GM12878 (cell line): Measurements from ENCODE around the gene APOL4. TPM values are rescaled to one million over a fixed set of nuclear protein-coding genes. Genes with fewer than 3 reads are reported as not detected.

Experiments
- ATAC-seq: fragments of 200-7000 bp; cut with Tn5 transposase; 3 replicates; pipeline ENCODE4 v1.9.1; 2020; ENCODE audit warnings: mild to moderate bottlenecking, moderate library complexity
- BruUV-seq: library from RNA; stranded (reverse); fragments of 400-500 nt; replicated peaks from 2 replicates; lab custom pipeline; 2021; lab: Mats Ljungman, UMichigan
- CTCF ChIA-PET: fragments of 300-600 bp; sonication (Branson Sonifier 250); formaldehyde crosslinking; extraction: SDS; loops from one replicate; lab custom pipeline; 2021; ENCODE audit warnings: inconsistent platforms; lab: Yijun Ruan, JAX
- POLR2A ChIA-PET: fragments of 350-600 bp; formaldehyde crosslinking; extraction: SDS; loops from one replicate; lab custom pipeline; 2021; ENCODE audit warnings: inconsistent platforms; lab: Charles Lee
- RAD21 ChIA-PET: fragments of 300-600 bp; sonication (Branson Sonifier 250); formaldehyde crosslinking; loops from one replicate; lab custom pipeline; 2023; ENCODE audit warnings: antibody characterized with exemption; ENCODE audit not compliant: unreplicated experiment; lab: Charles Lee
- SMC1A ChIA-PET: fragments of 300-600 bp; sonication (Branson Sonifier 250); formaldehyde crosslinking; loops from one replicate; lab custom pipeline; 2023; ENCODE audit not compliant: unreplicated experiment, uncharacterized antibody; lab: Charles Lee
- DNase-seq: peaks from one replicate; pipeline ENCODE4 v3.0.0-alpha.2; 2011; ENCODE audit warnings: low read depth, low spot score
- FAIRE-seq: peaks from 3 replicates; lab custom pipeline; 2011; peaks lifted over from hg19 to GRCh38; lab: Jason Lieb, UNC
- H2AFZ ChIP-seq: 2 replicates; pipeline ENCODE4 v1.6.0; 2011; ENCODE audit warnings: low read depth, low read length, control low read depth; ENCODE audit not compliant: control insufficient read depth
- H3K27ac ChIP-seq: 2 replicates; pipeline ENCODE4 v1.5.1; 2011; ENCODE audit warnings: control low read depth; ENCODE audit not compliant: control insufficient read depth, insufficient read depth
- H3K27me3 ChIP-seq, 2 experiments: replicated peaks in 1 of 2; 2 replicates each; pipeline versions ENCODE4 v1.6.0 to v1.6.1; 2011; ENCODE audit warnings: low read length in 1 of 2; ENCODE audit not compliant: control insufficient read depth in 2 of 2, insufficient read depth in 2 of 2
- H3K36me3 ChIP-seq, 2 experiments: 2 replicates each; pipeline ENCODE4 v1.5.1; 2011; ENCODE audit warnings: low read length in 1 of 2; ENCODE audit not compliant: control insufficient read depth in 2 of 2, insufficient read depth in 2 of 2
- H3K4me1 ChIP-seq: 2 replicates; pipeline ENCODE4 v1.6.1; 2011; ENCODE audit warnings: mild to moderate bottlenecking, low read length, moderate library complexity, mixed read lengths; ENCODE audit not compliant: control insufficient read depth, insufficient read depth
- H3K4me2 ChIP-seq: 2 replicates; pipeline ENCODE4 v1.6.0; 2011; ENCODE audit warnings: control low read depth; ENCODE audit not compliant: control insufficient read depth, insufficient read depth
- H3K4me3 ChIP-seq: fragments of 200-600 bp; sonication (generic); 2 replicates; pipeline ENCODE4 v1.5.1; 2016
- H3K79me2 ChIP-seq: 2 replicates; pipeline ENCODE4 v1.6.0; 2011; ENCODE audit warnings: low read length; ENCODE audit not compliant: control insufficient read depth, insufficient read depth
- H3K9ac ChIP-seq: 2 replicates; pipeline ENCODE4 v1.8.0; 2011; ENCODE audit warnings: low read length, control low read depth, mixed read lengths; ENCODE audit not compliant: control insufficient read depth, insufficient read depth
- H3K9me3 ChIP-seq: replicated peaks from 3 replicates; pipeline ENCODE4 v1.5.1; 2011; ENCODE audit warnings: mild to moderate bottlenecking, low read length; ENCODE audit not compliant: control insufficient read depth, insufficient read depth
- H4K20me1 ChIP-seq: 2 replicates; pipeline ENCODE4 v1.6.0; 2011; ENCODE audit not compliant: control insufficient read depth, insufficient read depth
- CEBPB ChIP-seq, 2 experiments: fragments of 150-350 bp in 1 of 2; IDR thresholded peaks; 2 replicates each; pipeline ENCODE4 v1.6.1; 2012 to 2014; ENCODE audit warnings: low read depth in 2 of 2, low read length in 2 of 2, borderline replicate concordance in 1 of 2, inconsistent platforms in 1 of 2
- FOXK2 ChIP-seq: fragments of 450-650 bp; IDR thresholded peaks from 2 replicates; pipeline ENCODE4 v1.6.1; 2017; ENCODE audit warnings: mild to moderate bottlenecking, moderate library complexity
- HCFC1 ChIP-seq: fragments of 150-350 bp; IDR thresholded peaks from 2 replicates; pipeline ENCODE4 v1.6.1; 2014; ENCODE audit warnings: low read length
- KDM1A ChIP-seq: fragments of 200-600 bp; sonication (generic); IDR thresholded peaks from 2 replicates; pipeline ENCODE4 v1.6.1; 2016; ENCODE audit warnings: borderline replicate concordance
- MEF2A ChIP-seq: IDR thresholded peaks from 2 replicates; pipeline ENCODE4 v1.6.1; 2011; ENCODE audit warnings: low read depth, mild to moderate bottlenecking, low read length, moderate library complexity; ENCODE audit not compliant: insufficient read depth
- MEF2B ChIP-seq: fragments of 450-650 bp; IDR thresholded peaks from 2 replicates; pipeline ENCODE4 v1.6.1; 2018; ENCODE audit warnings: mild to moderate bottlenecking, moderate library complexity; ENCODE audit not compliant: partially characterized antibody, poor library complexity, severe bottlenecking
- NFYA ChIP-seq: IDR thresholded peaks from 2 replicates; pipeline ENCODE4 v1.6.1; 2011; ENCODE audit warnings: low read depth, mild to moderate bottlenecking, low read length, improper control_type of control experiment, borderline replicate concordance
- PML ChIP-seq: IDR thresholded peaks from 2 replicates; pipeline ENCODE4 v1.6.1; 2012; ENCODE audit warnings: low read length, inconsistent platforms
- RCOR1 ChIP-seq: conservative IDR thresholded peaks from 2 replicates; pipeline ENCODE4 v1.6.1; 2012; ENCODE audit warnings: low read depth, low read length, improper control_type of control experiment
- STAT1 ChIP-seq: fragments of 450-650 bp; conservative IDR thresholded peaks from 2 replicates; pipeline ENCODE4 v1.6.1; 2014; ENCODE audit warnings: antibody characterized with exemption, mild to moderate bottlenecking
- TBL1XR1 ChIP-seq: IDR thresholded peaks from 2 replicates; pipeline ENCODE4 v1.6.1; 2012; ENCODE audit warnings: low read depth, low read length, improper control_type of control experiment
- ZNF274 ChIP-seq: IDR thresholded peaks from one replicate; pipeline ENCODE4 v1.8.0; 2011; ENCODE audit not compliant: insufficient read length, insufficient read depth
- ZNF384 ChIP-seq: IDR thresholded peaks from 2 replicates; pipeline ENCODE4 v1.6.1; 2012; ENCODE audit warnings: low read depth, mild to moderate bottlenecking, low read length, improper control_type of control experiment, borderline replicate concordance
- WGBS: methylation state at CpG from one replicate; pipeline ENCODE4 v1.1.6; 2016; ENCODE audit warnings: low lambda C conversion rate; ENCODE audit not compliant: insufficient replicate concordance, insufficient coverage; ENCODE audit errors: missing lambda C conversion rate; 5-methylcytosine and 5-hydroxymethylcytosine counted together
- in situ Hi-C: fragments of 300-500 bp; cut with MboI; formaldehyde crosslinking; loops from 9 replicates; pipeline ENCODE4 v1.14.3; 2018; ENCODE audit warnings: mixed read lengths
- intact Hi-C: fragments of 100-400 bp; cut with micrococcal nuclease; formaldehyde crosslinking; loops from one replicate; pipeline ENCODE4 v1.14.2; 2022; ENCODE audit not compliant: unreplicated experiment
- polyA plus RNA-seq, 11 experiments: library from polyadenylated mRNA; depleted of rRNA in 4 of 11; unstranded in 6 of 11; stranded (reverse) in 5 of 11; fragments of >200 nt; fragmentation: Nextera tagmentation in 4 of 11; fragmentation: Illumina TruSeq in 1 of 11; extraction: Ambion mirVana in 4 of 11; extraction: Trizol in 1 of 11; gene quantifications; 1 replicate in 1 of 11; 2 replicates in 10 of 11; pipeline versions ENCODE4 v1.2.1 to v1.2.3, GENCODE V29; 2011 to 2016; ENCODE audit warnings: inconsistent platforms in 2 of 11, missing spikeins in 2 of 11, low read depth in 1 of 11
- total RNA-seq, 4 experiments: library from RNA; depleted of rRNA in 3 of 4; stranded (reverse); fragments of >200 nt in 3 of 4; fragmentation: Illumina TruSeq in 1 of 4; extraction: Trizol in 1 of 4; gene quantifications; 2 replicates each; pipeline versions ENCODE4 v1.2.1 to v1.2.3, GENCODE V29; 2013 to 2021
- TF ChIP-seq, protein P1 (sequence below): IDR thresholded peaks from 2 replicates; pipeline ENCODE4 v1.6.1; 2011; ENCODE audit warnings: low read depth, mild to moderate bottlenecking, low read length, moderate library complexity, borderline replicate concordance; ENCODE audit errors: extremely low read depth
- TF ChIP-seq, protein P2 (sequence below): fragments of 150-350 bp; IDR thresholded peaks from 2 replicates; pipeline ENCODE4 v1.6.1; 2016; ENCODE audit warnings: low read depth, low read length

The APOL4 gene
- total and polyA plus RNA-seq, 10 of the 15 experiments (the other 5 are each of a cell fraction or from before 2014, with no cell fraction given), result 0.03 to 0.24 (median 0.19) TPM; not detected in 7

DNA sequence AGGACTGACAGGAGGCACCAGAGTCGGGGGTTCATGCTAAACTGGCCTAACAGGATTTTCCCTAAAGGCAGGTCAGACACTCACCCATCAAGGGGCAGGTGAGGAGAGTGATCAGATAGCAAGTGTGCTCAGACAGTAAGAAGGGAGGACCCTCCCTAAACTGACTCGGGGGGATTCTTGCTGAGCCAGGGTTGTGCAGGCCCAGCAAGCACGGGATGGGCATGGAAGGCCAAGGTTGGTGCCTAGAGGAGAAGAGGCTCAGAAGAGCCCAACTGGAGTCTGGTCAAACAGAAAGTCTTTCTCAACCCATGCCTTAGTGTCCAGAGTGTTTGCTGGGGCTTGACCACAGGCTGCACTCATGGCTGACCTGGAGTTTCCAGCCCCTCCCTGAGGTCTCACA, 45.1 kb upstream of the APOL4 start:
- no TSS peak for BruUV-seq
- no peaks in the 10 kb centered on the region for H4K20me1 ChIP-seq
- no peak overlapping the region for H3K4me2 ChIP-seq
- peaks cover 19% of the 10 kb centered on the region for H3K4me1 ChIP-seq
- TF ChIP-seq PML (no peak), STAT1 (no peak), RCOR1 (no peak), MEF2B (no peak)
- H3K9ac ChIP-seq, result no peak overlapping the region
- H3K27me3 ChIP-seq, result no peaks in the 10 kb centered on the region
- no peak for DNase-seq
- ATAC-seq, result peak; percentile 41
- H2AFZ ChIP-seq, result no peak overlapping the region
- in situ Hi-C loops (no loop called here), intact Hi-C loops (no loop called here)
- RAD21 ChIA-PET, result no interaction called here
- H3K4me3 ChIP-seq, result no peak overlapping the region
- H3K27ac ChIP-seq, result no peak overlapping the region
- H3K79me2 ChIP-seq, result no peaks in the 10 kb centered on the region
- POLR2A ChIA-PET, result no interaction called here
- WGBS, result 37% methylated on average over 3 of the region's 3 CpGs
- CTCF ChIA-PET, result no interaction called here
- FAIRE-seq, result no peak
- H3K9me3 ChIP-seq, result no peaks in the 10 kb centered on the region
- SMC1A ChIA-PET, result interaction anchor here (0.9 kb wide), 1 partner anchor 9 kb away, joined by 3 read pairs; no protein-coding TSS in a partner anchor
- no peaks in the 10 kb centered on the region for H3K36me3 ChIP-seq

DNA sequence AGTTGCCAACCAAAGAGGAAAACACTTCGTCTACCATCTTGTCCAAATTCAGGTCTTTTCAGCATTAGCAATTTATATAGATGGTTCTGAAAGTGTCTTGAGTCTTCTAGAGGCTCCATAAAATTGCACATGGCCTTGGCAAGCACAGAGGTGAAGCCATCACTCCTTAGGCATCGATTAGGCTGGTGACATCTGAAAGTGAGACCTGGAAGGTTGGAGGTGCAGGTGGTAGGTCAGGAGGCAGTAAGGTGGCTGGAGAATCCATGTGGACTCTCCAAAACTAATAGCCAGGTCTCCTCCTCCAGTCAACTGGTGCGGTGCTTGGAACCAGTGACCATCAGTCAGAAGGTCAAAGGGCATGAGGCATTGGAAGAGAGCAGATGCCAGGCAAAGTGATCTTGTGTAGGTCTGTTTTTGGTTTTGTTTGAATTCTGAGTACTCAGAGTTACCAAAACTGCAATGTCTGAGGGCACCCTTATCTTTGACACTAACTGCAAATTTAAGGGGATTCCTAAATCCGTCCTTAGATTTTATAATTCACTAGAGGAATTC, 44.3 kb upstream of the APOL4 start:
- H3K9me3 ChIP-seq, result no peaks in the 10 kb centered on the region
- CTCF ChIA-PET, result no interaction called here
- H3K27me3 ChIP-seq, result no peaks in the 10 kb centered on the region
- ATAC-seq (no peak), FAIRE-seq (no peak), DNase-seq (no peak)
- H3K4me1 ChIP-seq, result peaks cover 10% of the 10 kb centered on the region
- no peak overlapping the region for H3K27ac ChIP-seq
- intact Hi-C loops, result no loop called here
- H3K4me3 ChIP-seq, result no peak overlapping the region
- BruUV-seq, result no TSS peak
- SMC1A ChIA-PET, result no interaction called here
- POLR2A ChIA-PET, result no interaction called here
- no peaks in the 10 kb centered on the region for H4K20me1 ChIP-seq
- H3K36me3 ChIP-seq, result no peaks in the 10 kb centered on the region
- in situ Hi-C loops, result no loop called here
- RAD21 ChIA-PET, result no interaction called here
- no peak overlapping the region for H3K9ac ChIP-seq
- no peak overlapping the region for H3K4me2 ChIP-seq
- no peak overlapping the region for H2AFZ ChIP-seq
- no peaks in the 10 kb centered on the region for H3K79me2 ChIP-seq
- WGBS, result 53% methylated on average over 4 of the region's 4 CpGs
- TF ChIP-seq MEF2A, result no peak
- no peak for TF ChIP-seq NFYA
- TF ChIP-seq, protein P1, sequence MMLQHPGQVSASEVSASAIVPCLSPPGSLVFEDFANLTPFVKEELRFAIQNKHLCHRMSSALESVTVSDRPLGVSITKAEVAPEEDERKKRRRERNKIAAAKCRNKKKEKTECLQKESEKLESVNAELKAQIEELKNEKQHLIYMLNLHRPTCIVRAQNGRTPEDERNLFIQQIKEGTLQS, result no peak
- no peak for TF ChIP-seq HCFC1
- TF ChIP-seq KDM1A, result no peak
- TF ChIP-seq CEBPB (IDR thresholded peaks at IDR 0.05; ENCODE audit: borderline replicate concordance in 1 of 2, low read depth in 2 of 2, low read length in 2 of 2), result no peak
- no peak for TF ChIP-seq ZNF384
- no peak for TF ChIP-seq ZNF274
- no peak for TF ChIP-seq TBL1XR1
- TF ChIP-seq, protein P2, sequence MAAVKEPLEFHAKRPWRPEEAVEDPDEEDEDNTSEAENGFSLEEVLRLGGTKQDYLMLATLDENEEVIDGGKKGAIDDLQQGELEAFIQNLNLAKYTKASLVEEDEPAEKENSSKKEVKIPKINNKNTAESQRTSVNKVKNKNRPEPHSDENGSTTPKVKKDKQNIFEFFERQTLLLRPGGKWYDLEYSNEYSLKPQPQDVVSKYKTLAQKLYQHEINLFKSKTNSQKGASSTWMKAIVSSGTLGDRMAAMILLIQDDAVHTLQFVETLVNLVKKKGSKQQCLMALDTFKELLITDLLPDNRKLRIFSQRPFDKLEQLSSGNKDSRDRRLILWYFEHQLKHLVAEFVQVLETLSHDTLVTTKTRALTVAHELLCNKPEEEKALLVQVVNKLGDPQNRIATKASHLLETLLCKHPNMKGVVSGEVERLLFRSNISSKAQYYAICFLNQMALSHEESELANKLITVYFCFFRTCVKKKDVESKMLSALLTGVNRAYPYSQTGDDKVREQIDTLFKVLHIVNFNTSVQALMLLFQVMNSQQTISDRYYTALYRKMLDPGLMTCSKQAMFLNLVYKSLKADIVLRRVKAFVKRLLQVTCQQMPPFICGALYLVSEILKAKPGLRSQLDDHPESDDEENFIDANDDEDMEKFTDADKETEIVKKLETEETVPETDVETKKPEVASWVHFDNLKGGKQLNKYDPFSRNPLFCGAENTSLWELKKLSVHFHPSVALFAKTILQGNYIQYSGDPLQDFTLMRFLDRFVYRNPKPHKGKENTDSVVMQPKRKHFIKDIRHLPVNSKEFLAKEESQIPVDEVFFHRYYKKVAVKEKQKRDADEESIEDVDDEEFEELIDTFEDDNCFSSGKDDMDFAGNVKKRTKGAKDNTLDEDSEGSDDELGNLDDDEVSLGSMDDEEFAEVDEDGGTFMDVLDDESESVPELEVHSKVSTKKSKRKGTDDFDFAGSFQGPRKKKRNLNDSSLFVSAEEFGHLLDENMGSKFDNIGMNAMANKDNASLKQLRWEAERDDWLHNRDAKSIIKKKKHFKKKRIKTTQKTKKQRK, result no peak
- no peak for TF ChIP-seq FOXK2
